ENCODE results near the gene PFN3.

Gene PFN3

GRCh38 chr5:177437623-177438022, 37.2 kb upstream of the PFN3 start:
- DNase-seq, result no peak

- DNase-seq, result no peak
Measured at GRCh38 chr5:177435847-177436536, 35.5 kb upstream of the PFN3 start.

GRCh38 chr5:177434942-177435738, 34.7 kb upstream of the PFN3 start:
- no peak for DNase-seq

GRCh38 chr5:177434437-177434836, 34.0 kb upstream of the PFN3 start:
- peak; percentile 57 for DNase-seq

- no peak for DNase-seq
Measured at GRCh38 chr5:177433658-177434217, 33.3 kb upstream of the PFN3 start.

- no peak for DNase-seq
Measured at GRCh38 chr5:177432839-177433657, 32.6 kb upstream of the PFN3 start.

- DNase-seq, result no peak
Measured at GRCh38 chr5:177432143-177432838, 31.8 kb upstream of the PFN3 start.

GRCh38 chr5:177431317-177432142, 31.1 kb upstream of the PFN3 start:
- peak; percentile 87 for DNase-seq

- DNase-seq, result no peak
Measured at GRCh38 chr5:177430972-177431316, 30.5 kb upstream of the PFN3 start.

GRCh38 chr5:177430140-177430951, 29.9 kb upstream of the PFN3 start:
- DNase-seq, result no peak

GRCh38 chr5:177429248-177430040, 29.0 kb upstream of the PFN3 start:
- peak; percentile 85 for DNase-seq

- no peak for DNase-seq
Measured at GRCh38 chr5:177428574-177429217, 28.2 kb upstream of the PFN3 start.

GRCh38 chr5:177427919-177428573, 27.6 kb upstream of the PFN3 start:
- no peak for DNase-seq

- no peak for DNase-seq
Measured at GRCh38 chr5:177427211-177427822, 26.9 kb upstream of the PFN3 start.

- peak; percentile 76 for DNase-seq
Measured at GRCh38 chr5:177426566-177427210, 26.2 kb upstream of the PFN3 start, which contains the start of gene GRK6. TSS of gene GRK6 (plus strand) at chr5:177426676. CDS start at chr5:177426846, 170 bp downstream.

- peak; percentile 100 for DNase-seq
Measured at GRCh38 chr5:177425801-177426565, 25.5 kb upstream of the PFN3 start.

Measured in central memory CD4-positive, alpha-beta T cell (primary cell).